Sigmoid colon (tissue), 4 donors: ENCODE measurements around the gene WDR90.

Experiments used
- EP300 ChIP-seq, 4 donors: sonication (generic); formaldehyde crosslinking; IDR thresholded peaks; one replicate each; pipeline ENCODE4 v1.6.1; 2017; ENCODE audit warnings: antibody characterized with exemption in 4 of 4
- POLR2A ChIP-seq, 2 donors: fragments of 450-650 bp; IDR thresholded peaks; one replicate each; pipeline ENCODE4 v1.6.1; 2016; ENCODE audit warnings: antibody characterized with exemption in 2 of 2, mild to moderate bottlenecking in 2 of 2, moderate library complexity in 2 of 2
- POLR2AphosphoS5 ChIP-seq, 4 donors: sonication (generic); formaldehyde crosslinking; IDR thresholded peaks; one replicate each; pipeline ENCODE4 v1.6.1; 2017; ENCODE audit warnings: antibody characterized with exemption in 4 of 4
- TF ChIP-seq, protein P1 (sequence below), 4 experiments: fragments of 450-650 bp in 3 of 4; fragments of 200-600 bp in 1 of 4; IDR thresholded peaks; one replicate each; pipeline ENCODE4 v1.5.1; 2016 to 2019; ENCODE audit warnings: antibody characterized with exemption in 4 of 4, mild to moderate bottlenecking in 3 of 4, moderate library complexity in 2 of 4

DNA sequence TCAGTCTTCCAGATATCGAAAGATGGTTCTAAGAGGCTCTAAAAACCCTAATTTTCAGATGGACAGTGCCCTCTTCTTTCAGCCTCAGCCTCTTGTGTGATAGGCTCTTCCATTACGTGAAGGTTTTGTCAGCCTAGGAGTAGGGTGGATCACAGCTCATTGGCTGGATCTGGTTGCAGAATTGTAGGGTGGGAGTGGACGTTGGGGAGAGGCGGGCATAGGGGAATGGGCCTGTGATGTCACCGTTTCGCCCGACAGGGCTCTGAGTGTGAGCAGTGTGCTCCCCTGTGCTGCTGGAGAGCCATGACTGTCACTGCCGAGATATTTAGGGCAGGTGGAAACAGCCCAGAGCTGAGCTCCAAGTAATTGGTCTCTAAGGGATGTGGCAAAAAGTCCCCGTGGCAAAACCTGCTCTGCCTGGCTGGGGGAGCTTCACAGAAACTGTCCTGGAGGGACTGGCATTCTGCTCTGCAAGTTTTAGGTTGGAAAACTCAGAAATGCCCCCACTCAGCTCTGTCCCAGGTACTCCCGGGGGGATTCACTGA, 24.6 kb upstream of the WDR90 start:
- no peak for TF ChIP-seq POLR2A (IDR thresholded peaks at IDR 0.05)
- TF ChIP-seq POLR2AphosphoS5 (IDR thresholded peaks at IDR 0.05): no peak
- TF ChIP-seq, protein P1, sequence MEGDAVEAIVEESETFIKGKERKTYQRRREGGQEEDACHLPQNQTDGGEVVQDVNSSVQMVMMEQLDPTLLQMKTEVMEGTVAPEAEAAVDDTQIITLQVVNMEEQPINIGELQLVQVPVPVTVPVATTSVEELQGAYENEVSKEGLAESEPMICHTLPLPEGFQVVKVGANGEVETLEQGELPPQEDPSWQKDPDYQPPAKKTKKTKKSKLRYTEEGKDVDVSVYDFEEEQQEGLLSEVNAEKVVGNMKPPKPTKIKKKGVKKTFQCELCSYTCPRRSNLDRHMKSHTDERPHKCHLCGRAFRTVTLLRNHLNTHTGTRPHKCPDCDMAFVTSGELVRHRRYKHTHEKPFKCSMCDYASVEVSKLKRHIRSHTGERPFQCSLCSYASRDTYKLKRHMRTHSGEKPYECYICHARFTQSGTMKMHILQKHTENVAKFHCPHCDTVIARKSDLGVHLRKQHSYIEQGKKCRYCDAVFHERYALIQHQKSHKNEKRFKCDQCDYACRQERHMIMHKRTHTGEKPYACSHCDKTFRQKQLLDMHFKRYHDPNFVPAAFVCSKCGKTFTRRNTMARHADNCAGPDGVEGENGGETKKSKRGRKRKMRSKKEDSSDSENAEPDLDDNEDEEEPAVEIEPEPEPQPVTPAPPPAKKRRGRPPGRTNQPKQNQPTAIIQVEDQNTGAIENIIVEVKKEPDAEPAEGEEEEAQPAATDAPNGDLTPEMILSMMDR (IDR thresholded peaks at IDR 0.05): no peak
- TF ChIP-seq EP300 (IDR thresholded peaks at IDR 0.05): no peak
